Measurements from ENCODE around the gene NEURL1.

Gene NEURL1

DNA sequence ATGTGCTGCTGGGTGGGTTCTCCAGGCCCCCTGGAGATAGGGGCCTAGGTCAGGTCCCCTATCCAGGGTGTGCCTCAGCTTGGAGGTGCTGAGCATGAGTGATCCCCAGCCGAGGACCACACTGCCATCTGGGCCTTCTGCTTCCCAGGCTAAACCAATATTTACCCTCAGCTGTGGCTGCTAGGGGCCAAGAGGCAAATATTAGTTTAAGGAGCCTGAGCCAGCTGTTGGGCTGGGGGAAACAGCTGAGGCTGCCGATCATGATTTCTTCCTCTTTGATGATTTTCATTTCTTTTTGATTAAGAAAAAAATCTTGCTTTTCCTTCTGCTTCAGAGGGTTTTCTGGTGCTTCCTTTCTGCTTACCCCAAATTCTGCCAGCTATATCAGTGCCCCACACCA is 83.4 kb downstream of the NEURL1 start:
- H3K9ac ChIP-seq (ENCODE audit: low read length) = no peak overlapping the region
- no peak overlapping the region for H3K27ac ChIP-seq (ENCODE audit: low read depth, low read length)

GRCh38 chr10:103578782-103579382 is 85.4 kb downstream of the NEURL1 start:
- no peaks in the 10 kb centered on the region for H3K9me3 ChIP-seq (ENCODE audit: insufficient read depth, low read length)
- TF ChIP-seq CTCF (IDR thresholded peaks at IDR 0.05; ENCODE audit: insufficient read depth, low read length, poor library complexity, severe bottlenecking) (no peak), EZH2phosphoT487 (conservative IDR thresholded peaks at IDR 0.05; ENCODE audit: low read length) (no peak)
- H3K4me3 ChIP-seq (ENCODE audit: insufficient read depth, low read length, poor library complexity, severe bottlenecking) = no peak overlapping the region
- no peak overlapping the region for H3K4me2 ChIP-seq (ENCODE audit: low read depth, low read length, poor library complexity, severe bottlenecking)
- no peak overlapping the region for H3K9ac ChIP-seq (ENCODE audit: low read length)
- no peak overlapping the region for H2AFZ ChIP-seq (ENCODE audit: low read depth, low read length, severe bottlenecking)
- H4K20me1 ChIP-seq (ENCODE audit: low read depth, low read length) = no peaks in the 10 kb centered on the region
- H3K79me2 ChIP-seq (ENCODE audit: insufficient read depth, low read length) = no peaks in the 10 kb centered on the region
- H3K27me3 ChIP-seq (ENCODE audit: low read length) = no peaks in the 10 kb centered on the region
- H3K27ac ChIP-seq (ENCODE audit: low read depth, low read length) = no peak overlapping the region
- no peaks in the 10 kb centered on the region for H3K36me3 ChIP-seq (ENCODE audit: low read length)
- H3K9me2 ChIP-seq (replicated peaks; ENCODE audit: insufficient read depth, low read length) = no peaks in the 10 kb centered on the region
- H3F3A ChIP-seq (ENCODE audit: insufficient read depth) = no peaks in the 10 kb centered on the region

More for the DNA sequence above, 83.4 kb downstream of the NEURL1 start:
- Histone ChIP-seq H3K9me3 (ENCODE audit: insufficient read depth, low read length) (no peaks in the 10 kb centered on the region), H3K79me2 (ENCODE audit: insufficient read depth, low read length) (no peaks in the 10 kb centered on the region), H3F3A (ENCODE audit: insufficient read depth) (no peaks in the 10 kb centered on the region), H4K20me1 (ENCODE audit: low read depth, low read length) (no peaks in the 10 kb centered on the region), H3K27me3 (ENCODE audit: low read length) (no peaks in the 10 kb centered on the region), H3K4me3 (ENCODE audit: insufficient read depth, low read length, poor library complexity, severe bottlenecking) (no peak overlapping the region), H2AFZ (ENCODE audit: low read depth, low read length, severe bottlenecking) (no peak overlapping the region), H3K4me2 (ENCODE audit: low read depth, low read length, poor library complexity, severe bottlenecking) (no peak overlapping the region), H3K36me3 (ENCODE audit: low read length) (no peaks in the 10 kb centered on the region), H3K9me2 (replicated peaks; ENCODE audit: insufficient read depth, low read length) (no peaks in the 10 kb centered on the region)
- TF ChIP-seq EZH2phosphoT487 (conservative IDR thresholded peaks at IDR 0.05; ENCODE audit: low read length) = no peak
- no peak for TF ChIP-seq CTCF (IDR thresholded peaks at IDR 0.05; ENCODE audit: insufficient read depth, low read length, poor library complexity, severe bottlenecking)

DNA sequence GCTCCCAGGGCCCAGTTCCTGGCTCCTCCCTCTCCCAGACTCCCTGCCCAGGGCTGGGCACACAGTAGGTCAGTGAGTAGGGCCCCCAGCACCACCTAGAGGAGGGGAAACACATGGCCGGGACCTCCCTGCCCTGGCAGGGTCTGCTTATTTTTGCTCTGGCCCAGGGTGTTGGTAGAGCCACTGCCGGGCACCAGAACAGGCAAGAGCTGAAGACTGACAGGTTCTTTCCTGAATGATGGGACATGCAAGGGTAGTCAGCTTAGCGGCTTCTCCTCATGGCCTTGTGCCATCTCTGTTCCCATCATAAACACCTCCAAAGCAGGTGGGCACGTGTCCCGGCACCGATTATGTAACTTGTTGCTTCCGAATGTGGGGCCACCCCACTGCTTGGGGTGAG is 86.5 kb downstream of the NEURL1 start:
- H4K20me1 ChIP-seq (ENCODE audit: low read depth, low read length) = no peaks in the 10 kb centered on the region
- H3K9ac ChIP-seq (ENCODE audit: low read length) = no peak overlapping the region
- no peaks in the 10 kb centered on the region for H3K9me3 ChIP-seq (ENCODE audit: insufficient read depth, low read length)

More for the DNA sequence above, 86.5 kb downstream of the NEURL1 start:
- no peak overlapping the region for H3K4me3 ChIP-seq (ENCODE audit: insufficient read depth, low read length, poor library complexity, severe bottlenecking)
- H3K36me3 ChIP-seq (ENCODE audit: low read length) = no peaks in the 10 kb centered on the region
- no peaks in the 10 kb centered on the region for H3F3A ChIP-seq (ENCODE audit: insufficient read depth)
- H3K79me2 ChIP-seq (ENCODE audit: insufficient read depth, low read length) = no peaks in the 10 kb centered on the region
- no peaks in the 10 kb centered on the region for H3K27me3 ChIP-seq (ENCODE audit: low read length)
- H3K4me2 ChIP-seq (ENCODE audit: low read depth, low read length, poor library complexity, severe bottlenecking) = no peak overlapping the region
- TF ChIP-seq EZH2phosphoT487 (conservative IDR thresholded peaks at IDR 0.05; ENCODE audit: low read length) (no peak), CTCF (IDR thresholded peaks at IDR 0.05; ENCODE audit: insufficient read depth, low read length, poor library complexity, severe bottlenecking) (no peak)
- no peaks in the 10 kb centered on the region for H3K9me2 ChIP-seq (replicated peaks; ENCODE audit: insufficient read depth, low read length)
- no peak overlapping the region for H2AFZ ChIP-seq (ENCODE audit: low read depth, low read length, severe bottlenecking)
- no peak overlapping the region for H3K27ac ChIP-seq (ENCODE audit: low read depth, low read length)
